NCI-H1694 (cell line): Measurements from ENCODE around the gene FOXD4L4.
"Not testable (repeated sequence)": the region's sequence is repeated elsewhere in the genome, so short reads cannot be mapped to it uniquely, and the experiment has no call there.

Experiments
- DNase-seq: peaks from one replicate; lab custom pipeline; 2025; lab: John Stamatoyannopoulos, UW

FOXD4L4 gene

DNA sequence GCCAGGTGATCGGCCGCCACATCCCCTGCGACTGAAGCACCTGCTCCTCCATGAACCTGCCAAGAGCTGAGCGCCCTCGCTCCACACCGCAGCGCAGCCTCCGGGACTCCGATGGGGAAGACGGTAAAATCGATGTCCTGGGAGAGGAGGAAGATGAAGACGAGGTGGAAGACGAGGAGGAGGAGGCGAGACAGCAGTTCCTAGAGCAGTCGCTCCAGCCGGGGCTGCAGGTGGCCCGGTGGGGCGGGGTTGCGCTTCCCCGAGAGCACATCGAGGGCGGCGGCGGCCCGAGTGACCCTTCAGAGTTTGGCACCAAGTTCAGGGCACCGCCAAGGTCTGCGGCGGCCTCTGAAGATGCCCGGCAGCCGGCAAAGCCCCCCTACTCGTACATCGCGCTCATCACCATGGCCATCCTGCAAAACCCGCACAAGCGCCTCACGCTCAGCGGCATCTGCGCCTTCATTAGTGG is at the start of gene FOXD4L4:
FOXD4L4 (plus strand) TSS at position 51 of the 469 bp plus-strand sequence; CDS start at position 51, 0 bp downstream.
- DNase-seq = not testable (repeated sequence)

DNA sequence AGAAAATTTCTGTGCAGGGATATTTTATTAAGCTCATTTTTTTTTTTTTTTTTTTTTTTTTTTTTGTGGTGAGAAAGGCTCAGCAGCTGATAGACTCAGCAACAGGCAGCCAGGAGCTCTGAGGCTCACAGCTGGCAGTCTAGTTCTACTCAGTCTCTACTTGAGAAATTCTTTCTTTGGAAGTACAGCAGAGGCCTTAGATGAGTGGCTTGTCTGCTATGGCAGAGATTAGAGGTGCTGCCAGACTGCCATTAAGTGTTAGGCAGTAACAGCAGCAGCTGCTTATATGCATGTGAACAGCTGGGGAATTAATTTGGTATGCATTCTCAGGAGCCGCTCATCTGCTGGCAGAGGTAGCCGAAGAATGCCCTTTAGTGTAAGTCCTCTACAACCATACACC is 33.4 kb upstream of the FOXD4L4 start:
- not testable (repeated sequence) for DNase-seq

GRCh38 chr9:65714445-65714844 is 22.5 kb upstream of the FOXD4L4 start:
- DNase-seq = not testable (repeated sequence)

GRCh38 chr9:65738133-65738532 is 1.2 kb downstream of the FOXD4L4 start:
- DNase-seq = not testable (repeated sequence)
